ENCODE results near the gene HHAT.
"Not testable (repeated sequence)": the region's sequence is repeated elsewhere in the genome, so short reads cannot be mapped to it uniquely, and the experiment has no call there.

HHAT gene

DNA sequence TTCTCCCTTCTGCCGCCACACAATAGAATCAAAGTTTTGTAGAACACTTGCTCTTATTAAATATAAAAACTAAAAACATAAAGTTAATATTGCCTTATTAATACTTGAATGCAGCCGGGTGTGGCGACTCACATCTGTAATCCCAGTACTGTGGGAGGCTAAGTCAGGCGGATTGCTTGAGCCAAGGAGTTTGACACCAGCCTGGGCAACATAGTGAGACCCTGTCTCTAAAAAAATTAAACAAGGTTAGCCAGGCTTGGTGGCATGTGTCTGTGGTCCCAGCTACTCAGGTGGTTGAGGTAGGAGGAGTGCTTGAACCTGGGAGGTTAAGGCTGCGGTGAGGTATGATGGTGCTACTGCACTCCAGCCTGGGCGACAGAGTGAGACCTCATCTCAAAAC is 13.2 kb upstream of the HHAT start:
- DNase-seq: no peak

DNA sequence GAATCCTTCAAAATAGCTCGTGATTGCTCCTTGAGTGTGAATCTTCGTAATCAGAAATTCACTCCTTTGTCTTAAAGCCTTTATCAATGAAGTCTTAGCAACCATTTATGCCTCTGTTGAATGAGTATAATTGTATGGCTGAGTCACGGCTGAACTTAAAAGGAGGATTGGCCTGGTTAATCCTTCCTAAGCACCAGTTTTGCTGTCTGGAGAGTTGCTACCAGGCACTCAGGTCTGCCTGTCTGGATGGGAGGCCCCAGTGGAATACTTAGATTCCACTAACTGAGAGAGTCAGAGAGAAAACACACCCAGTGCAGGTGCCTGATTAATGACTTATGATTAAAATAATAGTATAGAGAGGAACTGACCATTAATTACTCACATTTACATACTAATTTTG is 7.6 kb upstream of the HHAT start:
- no peak for DNase-seq

DNA sequence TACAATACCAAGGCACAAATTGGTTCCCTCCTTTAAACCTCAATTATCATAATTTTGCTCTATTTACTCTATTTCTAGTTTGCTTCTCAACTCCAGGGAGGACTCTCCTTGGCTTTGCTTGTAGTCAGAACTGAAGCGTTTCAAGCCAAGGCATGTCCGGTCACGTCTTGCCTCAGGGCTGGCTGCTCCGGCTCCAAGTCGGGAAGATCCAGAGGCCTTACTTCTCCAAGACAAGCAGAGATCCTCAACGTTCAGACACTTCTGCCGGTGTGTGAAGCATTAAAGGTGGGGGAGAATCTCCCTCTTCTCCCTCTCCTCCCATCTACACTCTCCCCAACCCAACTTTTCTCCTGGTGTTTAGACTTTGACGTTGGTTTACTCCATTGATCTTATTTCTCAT is 7.2 kb upstream of the HHAT start:
- DNase-seq: no peak

DNA sequence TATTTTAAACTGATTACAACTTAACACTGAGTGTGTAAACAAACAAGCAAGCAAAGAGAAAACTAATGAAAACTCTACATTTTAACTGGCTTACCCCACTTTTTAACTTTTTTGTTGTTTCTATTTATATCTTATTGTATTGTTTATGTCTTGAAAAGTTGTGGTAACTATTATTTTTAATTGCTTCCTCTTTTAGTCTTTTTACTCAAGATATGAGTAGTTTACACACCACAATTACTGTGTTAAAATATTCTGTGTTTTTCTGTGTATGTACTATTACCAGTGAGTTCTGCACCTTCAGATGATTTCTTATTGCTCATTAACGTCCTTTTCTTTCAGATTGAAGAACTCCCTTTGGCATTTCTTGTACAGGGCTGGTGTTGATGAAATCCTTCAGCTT is 4.7 kb upstream of the HHAT start:
- no peak for DNase-seq

DNA sequence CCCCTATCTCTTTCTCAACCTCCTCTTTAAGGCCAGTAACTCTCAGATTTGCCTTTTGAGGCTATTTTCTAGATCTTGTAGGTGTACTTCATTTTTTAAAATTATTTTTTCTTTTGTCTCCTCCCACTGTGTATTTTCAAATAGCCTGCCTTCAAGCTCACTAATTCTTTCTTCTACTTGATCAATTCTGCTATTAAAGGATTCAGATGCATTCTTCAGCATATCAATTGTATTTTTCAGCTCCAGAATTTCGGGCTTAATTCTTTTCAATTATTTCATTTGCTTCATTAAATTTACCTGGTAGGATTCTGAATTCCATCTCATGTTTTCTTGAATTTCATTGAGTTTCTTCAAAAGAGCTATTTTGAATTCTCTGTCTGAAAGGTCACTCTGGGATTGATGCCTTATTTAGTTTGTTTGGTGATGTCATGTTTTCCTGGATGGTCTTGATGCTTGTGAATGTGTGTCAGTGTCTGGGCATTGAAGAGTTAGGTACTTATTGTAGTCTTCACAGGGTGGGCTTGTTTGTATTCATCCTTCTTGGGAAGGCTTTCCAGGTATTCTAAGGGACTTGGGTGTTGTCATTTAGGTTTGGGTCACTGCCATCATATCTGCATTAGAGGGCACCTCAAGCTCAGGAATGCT is 3.6 kb upstream of the HHAT start:
- no peak for DNase-seq

DNA sequence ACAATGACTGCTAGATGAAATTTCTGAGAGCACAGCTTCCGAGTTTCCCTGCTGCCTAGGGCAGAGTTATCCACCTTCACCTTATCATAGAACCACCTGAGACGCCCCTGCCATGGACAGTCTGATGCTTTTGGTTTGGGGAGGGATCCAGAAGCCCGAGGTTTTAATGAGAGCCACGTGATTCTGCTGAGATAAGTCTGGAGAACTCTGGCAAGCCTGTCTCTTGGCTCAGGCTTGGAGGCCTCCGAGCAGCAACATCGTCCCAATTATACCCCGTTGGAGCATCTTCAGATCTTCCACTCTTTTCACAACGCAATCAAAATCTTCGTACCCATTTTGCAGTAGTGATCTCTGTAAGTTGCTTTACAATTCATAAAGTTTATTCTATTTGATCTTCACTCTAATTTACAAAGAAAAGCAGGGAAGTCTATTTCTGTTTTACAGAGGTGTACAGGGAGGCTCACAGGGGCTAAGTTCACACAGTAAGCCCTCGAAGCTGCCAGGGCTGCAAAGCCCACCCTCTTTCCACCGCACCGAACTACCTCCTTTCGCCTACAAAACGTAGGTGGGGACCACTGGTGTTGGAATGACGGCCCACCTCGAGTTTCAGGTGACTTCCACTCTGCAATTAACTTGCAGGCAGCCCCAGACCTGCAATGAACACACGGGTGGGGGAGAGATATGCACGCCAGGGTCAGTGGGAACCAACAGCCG is 513 bp upstream of the HHAT start:
- peak in 1 of 4 experiments; percentile 7 for DNase-seq

DNA sequence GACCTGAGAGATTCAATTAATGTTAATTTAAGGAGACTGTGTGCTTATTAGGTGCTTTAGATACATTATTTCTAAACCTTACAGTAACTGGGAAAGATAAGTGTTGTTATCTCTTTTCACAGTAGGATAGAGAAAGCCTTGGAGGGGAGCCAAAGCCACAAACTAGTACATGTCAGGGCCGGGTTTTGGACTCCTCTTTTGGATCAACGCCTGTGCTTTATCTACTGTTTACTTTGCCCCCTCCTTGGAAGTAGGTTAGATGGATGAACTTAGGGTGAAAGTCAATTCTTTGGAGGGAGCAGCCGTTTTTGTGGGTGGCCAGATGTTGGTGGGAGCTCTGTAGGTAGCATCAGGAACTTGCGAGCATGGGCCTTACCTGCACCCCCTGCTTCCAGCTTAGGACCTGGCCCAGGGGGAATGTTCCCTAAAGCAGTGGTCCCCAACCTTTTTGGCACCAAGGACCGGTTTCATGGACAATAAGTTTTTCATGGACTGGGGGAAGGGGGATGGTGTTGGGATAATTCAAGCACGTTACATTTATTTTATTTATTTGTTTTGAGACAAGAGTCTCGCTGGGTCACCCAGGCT is 1.7 kb downstream of the HHAT start:
- DNase-seq: no peak

GRCh38 chr1:210332233-210332632 is 3.5 kb downstream of the HHAT start:
- DNase-seq: no peak

GRCh38 chr1:210332719-210333398 is 4.2 kb downstream of the HHAT start:
- no peak for DNase-seq

DNA sequence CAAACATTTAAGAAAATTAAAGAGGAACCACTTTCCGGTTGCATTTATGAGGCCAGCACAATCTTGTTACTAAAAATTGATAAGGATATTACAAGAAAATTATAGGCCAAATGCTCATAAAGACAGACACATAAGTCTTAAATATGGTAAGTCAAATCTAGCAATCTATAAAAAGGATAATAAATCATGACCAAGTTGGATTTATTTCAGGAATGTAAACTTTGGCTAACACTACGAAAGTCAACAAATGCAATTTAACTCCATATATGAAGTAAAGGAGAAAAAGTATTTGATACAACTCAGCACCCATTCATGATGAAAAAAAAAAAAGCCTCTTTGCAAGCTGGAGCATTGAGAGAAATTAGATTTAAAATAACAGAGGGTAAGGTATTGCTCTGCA is 6.3 kb downstream of the HHAT start:
- DNase-seq: no peak

DNA sequence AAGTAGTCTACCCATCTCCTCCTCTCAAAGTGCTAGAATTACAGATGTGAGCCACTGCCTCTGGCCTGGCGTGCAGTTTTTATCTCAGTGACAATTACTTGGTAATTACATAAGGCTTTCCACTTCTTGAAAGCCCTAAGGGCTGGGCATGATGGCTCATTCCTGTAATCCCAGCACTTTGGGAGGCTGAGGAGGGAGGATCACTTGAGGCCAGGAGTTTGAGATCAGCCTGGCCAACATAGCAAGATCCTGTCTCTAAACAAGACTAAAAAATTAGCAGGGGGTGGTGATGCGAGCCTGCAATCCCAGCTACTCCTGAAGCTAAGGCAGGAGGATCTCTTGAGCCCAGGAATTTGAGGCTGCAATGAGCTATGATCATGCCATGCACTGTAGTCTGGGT is 7.7 kb downstream of the HHAT start:
- no peak for DNase-seq

DNA sequence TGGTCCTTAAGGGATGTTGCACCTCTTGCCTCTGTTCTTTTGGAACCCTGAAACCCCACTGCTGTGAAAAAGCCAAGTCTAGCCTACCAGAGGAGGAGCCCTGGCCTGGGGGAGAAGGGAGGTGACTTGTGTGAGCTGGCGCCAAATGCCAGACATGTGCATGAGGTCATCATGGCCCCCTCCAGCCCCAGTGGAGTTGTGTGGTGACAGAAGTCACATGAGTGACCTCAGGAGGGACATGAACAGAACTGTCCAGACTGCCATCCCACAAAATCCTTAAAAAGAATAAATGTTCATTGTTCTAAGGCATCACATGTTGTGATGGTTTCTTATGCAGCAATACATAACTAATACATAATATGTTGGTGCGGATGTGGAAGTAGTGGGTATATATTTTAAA is 10.8 kb downstream of the HHAT start:
- DNase-seq: peak; percentile 15 to 40 (median 23)

DNA sequence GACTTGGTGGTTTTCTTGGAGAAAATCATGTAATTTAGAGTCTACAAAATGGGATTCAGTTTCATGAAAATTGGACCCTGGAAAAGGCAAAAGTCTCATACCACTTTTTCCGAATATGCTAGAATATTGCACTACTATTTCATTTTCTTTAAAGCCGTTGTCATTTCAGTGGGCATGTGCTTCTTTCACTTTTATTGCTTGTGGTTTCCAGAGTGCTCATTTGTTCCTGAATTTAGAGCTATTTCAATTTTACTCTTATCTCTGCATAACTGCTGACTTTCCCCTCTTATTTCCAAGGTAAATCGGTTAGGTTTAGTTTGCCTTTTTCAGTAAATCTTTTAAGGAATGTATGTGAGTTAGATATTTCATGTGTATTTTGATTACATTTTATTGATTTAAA is 11.6 kb downstream of the HHAT start:
- DNase-seq: peak in 2 of 4 experiments; percentile 20 to 37

DNA sequence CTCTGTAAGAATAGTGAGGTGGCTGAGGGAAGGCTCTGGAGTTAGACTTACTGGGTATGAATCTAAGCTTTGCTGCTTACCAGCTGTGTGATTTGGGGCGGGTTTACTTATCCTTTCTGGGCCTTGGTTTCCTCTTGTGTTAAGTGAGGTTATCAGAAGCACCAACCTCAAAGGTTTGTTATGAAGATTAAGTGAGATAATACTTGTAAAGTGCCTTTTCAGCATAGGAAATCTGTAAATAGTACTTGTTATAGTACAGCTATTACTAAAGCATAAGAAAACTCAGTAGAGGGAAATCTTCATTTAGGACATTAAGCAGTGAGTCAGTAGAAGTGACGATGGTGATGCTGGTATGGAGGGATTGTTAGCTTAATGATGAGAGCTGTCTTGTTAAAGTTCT is 12.1 kb downstream of the HHAT start:
- DNase-seq: no peak

- DNase-seq: peak in 1 of 4 experiments; percentile 6
Observed at GRCh38 chr1:210342986-210343780, 14.5 kb downstream of the HHAT start.

DNA sequence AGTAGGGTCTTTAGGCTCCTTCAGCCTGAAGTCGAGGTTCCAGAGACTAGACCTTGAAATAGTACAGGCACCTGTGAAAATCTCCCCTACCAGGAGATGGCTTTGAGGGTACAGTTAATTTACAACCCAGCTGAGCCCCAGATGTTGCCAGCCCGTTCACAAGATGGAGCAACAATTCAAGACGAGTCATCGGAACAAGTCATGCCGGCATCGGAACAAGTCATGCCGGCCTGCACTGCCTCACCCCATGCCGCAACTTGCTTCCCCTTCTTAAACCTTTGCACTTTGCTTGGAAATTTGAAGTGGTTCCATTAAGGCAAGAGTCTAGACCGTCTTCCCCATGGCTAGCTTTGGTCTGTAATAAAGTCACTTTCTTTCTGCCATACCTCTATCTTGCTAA is 16.0 kb downstream of the HHAT start:
- DNase-seq: peak; percentile 49 to 71 (median 66)

- peak; percentile 63 to 89 (median 72) for DNase-seq
Observed at GRCh38 chr1:210347112-210347511, 18.4 kb downstream of the HHAT start.

GRCh38 chr1:210351496-210351895 is 22.8 kb downstream of the HHAT start:
- no peak for DNase-seq

GRCh38 chr1:210352575-210352974 is 23.9 kb downstream of the HHAT start:
- no peak for DNase-seq

GRCh38 chr1:210354305-210354704 is 25.6 kb downstream of the HHAT start:
- not testable (repeated sequence) for DNase-seq

DNA sequence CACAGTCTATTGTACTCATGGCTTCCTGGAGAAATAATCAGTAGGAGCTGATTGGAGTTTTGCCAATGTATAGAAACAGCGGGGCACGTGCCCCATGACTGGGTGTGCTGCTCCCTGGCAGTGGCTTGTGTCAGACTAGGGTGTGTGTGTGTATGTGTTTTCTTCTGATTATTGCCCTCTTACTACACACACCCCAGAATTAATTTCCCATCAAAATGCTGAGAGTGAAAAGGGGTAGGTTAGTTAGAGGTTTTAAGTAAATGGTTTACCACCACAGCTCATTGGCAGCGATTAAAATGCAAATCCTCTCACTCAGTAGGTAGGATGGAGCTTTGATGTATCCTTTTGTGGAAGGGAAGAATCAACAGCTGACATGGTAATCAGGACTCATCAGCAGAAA is 29.9 kb downstream of the HHAT start:
- no peak for DNase-seq

DNA sequence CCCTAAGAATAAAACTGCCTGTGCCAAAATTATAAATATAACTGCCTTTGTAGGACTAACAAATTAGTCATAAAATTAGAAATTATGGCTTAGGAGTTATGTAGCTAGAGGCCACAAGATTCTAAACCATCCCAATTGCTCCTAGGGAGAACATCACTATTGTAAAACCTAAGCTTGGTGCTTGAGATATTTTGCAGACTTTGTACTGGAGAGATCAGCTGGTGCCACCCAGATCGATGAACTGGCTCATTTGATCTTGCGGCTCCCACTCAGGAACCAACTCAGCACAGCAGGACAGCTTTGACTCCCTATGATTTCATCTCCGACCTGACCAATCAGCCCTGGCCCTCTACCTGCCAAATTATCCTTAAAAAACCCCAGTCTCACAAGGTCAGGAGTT is 30.6 kb downstream of the HHAT start:
- no peak for DNase-seq
